Muscle layer of colon (tissue), 2 donors: ENCODE data around the gene SLC38A3.

Experiments used
- H3K27ac ChIP-seq: one replicate; pipeline ENCODE4 v1.7.0; 2013; ENCODE audit warnings: low read depth, mild to moderate bottlenecking, low read length, moderate library complexity
- H3K27me3 ChIP-seq, 2 donors: one replicate each; pipeline ENCODE4 v1.7.0; 2013; ENCODE audit warnings: low read length in 2 of 2, mild to moderate bottlenecking in 2 of 2; ENCODE audit not compliant: insufficient read depth in 2 of 2, control insufficient read depth in 1 of 2
- H3K36me3 ChIP-seq: one replicate; pipeline ENCODE4 v1.7.0; 2013; ENCODE audit warnings: mild to moderate bottlenecking, low read length; ENCODE audit not compliant: insufficient read depth
- H3K4me1 ChIP-seq: one replicate; pipeline ENCODE4 v1.7.0; 2013; ENCODE audit warnings: mild to moderate bottlenecking, low read length; ENCODE audit not compliant: insufficient read depth
- H3K4me3 ChIP-seq, 2 donors: one replicate each; pipeline ENCODE4 v1.7.0; 2013; ENCODE audit warnings: low read length in 2 of 2, low read depth in 1 of 2, mild to moderate bottlenecking in 1 of 2, moderate library complexity in 1 of 2
- H3K9ac ChIP-seq: one replicate; pipeline ENCODE4 v1.7.0; 2013; ENCODE audit warnings: low read length
- H3K9me3 ChIP-seq: one replicate; pipeline ENCODE4 v1.7.0; 2013; ENCODE audit warnings: mild to moderate bottlenecking, low read length
- donor health status: abdominal sarcoma.
- donor health status: Adenocarcinoma of cecum.

Gene SLC38A3

GRCh38 chr3:50246517-50246954, 41.5 kb downstream of the SLC38A3 start:
- H3K27ac ChIP-seq, result peak overlapping the region; percentile 18
- no peaks in the 10 kb centered on the region for H3K9me3 ChIP-seq
- H3K9ac ChIP-seq, result no peak overlapping the region
- no peaks in the 10 kb centered on the region for H3K27me3 ChIP-seq
- H3K4me1 ChIP-seq, result peaks cover 85% of the 10 kb centered on the region
- H3K4me3 ChIP-seq, result peak overlapping the region; percentile 1 to 54
- peaks cover 15% of the 10 kb centered on the region for H3K36me3 ChIP-seq

GRCh38 chr3:50248387-50248786, 43.3 kb downstream of the SLC38A3 start:
- Histone ChIP-seq H3K27ac (no peak overlapping the region), H3K36me3 (peaks cover 22% of the 10 kb centered on the region), H3K4me1 (peaks cover 68% of the 10 kb centered on the region), H3K9me3 (no peaks in the 10 kb centered on the region), H3K4me3 (no peak overlapping the region), H3K27me3 (no peaks in the 10 kb centered on the region), H3K9ac (no peak overlapping the region)

DNA sequence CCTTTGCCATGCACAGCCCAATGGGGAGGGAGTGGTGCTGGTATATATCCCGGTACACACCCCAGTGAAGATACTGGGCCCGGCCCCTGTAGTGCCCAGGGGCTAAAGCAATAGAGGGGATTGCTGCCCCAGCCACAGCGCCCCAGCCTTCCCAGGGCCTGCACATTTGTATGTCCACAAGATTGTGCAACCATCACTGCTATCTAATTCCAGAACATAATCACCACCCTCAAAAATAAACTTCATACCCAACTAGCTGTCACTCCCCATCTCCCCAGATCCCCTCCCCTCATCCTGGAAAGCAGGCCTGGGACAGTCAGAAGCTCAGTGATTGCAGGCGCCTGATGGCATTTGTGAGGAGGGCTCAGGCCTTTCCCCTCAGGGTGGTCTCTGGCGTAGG, 44.4 kb downstream of the SLC38A3 start:
- no peak overlapping the region for H3K4me3 ChIP-seq
- H3K4me1 ChIP-seq, result peaks cover 66% of the 10 kb centered on the region
- no peak overlapping the region for H3K27ac ChIP-seq
- no peaks in the 10 kb centered on the region for H3K27me3 ChIP-seq
- H3K9me3 ChIP-seq, result no peaks in the 10 kb centered on the region
- H3K9ac ChIP-seq, result no peak overlapping the region
- peaks cover 33% of the 10 kb centered on the region for H3K36me3 ChIP-seq

GRCh38 chr3:50250514-50250913, 45.4 kb downstream of the SLC38A3 start:
- Histone ChIP-seq H3K9ac (no peak overlapping the region), H3K4me1 (peaks cover 66% of the 10 kb centered on the region), H3K4me3 (no peak overlapping the region), H3K36me3 (peaks cover 43% of the 10 kb centered on the region), H3K27ac (no peak overlapping the region), H3K9me3 (no peaks in the 10 kb centered on the region), H3K27me3 (no peaks in the 10 kb centered on the region)

DNA sequence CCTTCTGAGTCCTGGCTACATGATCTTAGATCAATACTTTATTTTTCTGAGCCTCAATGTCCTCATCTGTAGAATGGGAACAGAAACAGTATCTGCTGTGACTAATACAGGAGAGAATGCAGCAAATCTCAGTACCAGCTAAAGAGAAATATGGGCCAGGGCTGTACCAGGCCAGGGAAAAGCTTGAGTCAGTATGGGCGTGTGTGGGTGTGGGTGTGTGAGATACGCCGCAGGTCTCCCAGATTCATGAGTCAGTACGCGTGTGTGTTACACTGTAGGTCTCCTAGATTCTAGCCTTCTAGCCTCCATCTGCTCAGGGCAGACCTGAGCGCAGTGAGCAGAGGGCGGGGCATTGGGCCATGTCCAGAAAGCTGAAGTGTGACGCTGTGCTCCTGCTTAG, 46.1 kb downstream of the SLC38A3 start:
- H3K27me3 ChIP-seq, result no peaks in the 10 kb centered on the region
- peaks cover 47% of the 10 kb centered on the region for H3K36me3 ChIP-seq
- no peak overlapping the region for H3K9ac ChIP-seq
- no peaks in the 10 kb centered on the region for H3K9me3 ChIP-seq
- H3K4me3 ChIP-seq, result no peak overlapping the region
- H3K4me1 ChIP-seq, result peaks cover 61% of the 10 kb centered on the region
- no peak overlapping the region for H3K27ac ChIP-seq

GRCh38 chr3:50254577-50255250, 49.6 kb downstream of the SLC38A3 start:
- H3K4me1 ChIP-seq, result peaks cover 34% of the 10 kb centered on the region
- H3K4me3 ChIP-seq, result no peak overlapping the region
- peak overlapping the region; percentile 54 for H3K27ac ChIP-seq
- H3K9ac ChIP-seq, result no peak overlapping the region
- no peaks in the 10 kb centered on the region for H3K27me3 ChIP-seq
- H3K36me3 ChIP-seq, result peaks cover 62% of the 10 kb centered on the region
- no peaks in the 10 kb centered on the region for H3K9me3 ChIP-seq

DNA sequence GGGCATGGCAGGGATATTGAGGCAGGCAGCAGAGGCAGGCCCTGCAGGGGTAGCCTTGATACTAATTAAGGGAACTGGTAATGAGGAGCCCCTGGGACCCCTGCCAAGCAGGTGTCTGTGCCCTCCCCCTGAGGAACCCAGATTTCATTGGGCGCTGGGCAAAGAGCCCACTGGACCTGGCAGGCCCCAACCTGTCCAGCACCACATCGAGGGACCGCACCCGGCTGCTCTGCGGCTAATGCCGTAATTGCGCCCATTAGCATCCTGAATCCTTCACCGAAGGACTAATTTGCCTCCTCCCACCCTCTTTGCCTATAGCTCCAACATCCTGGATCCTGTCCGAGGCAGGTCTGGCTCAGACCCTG, 50.2 kb downstream of the SLC38A3 start:
- H3K9ac ChIP-seq, result no peak overlapping the region

DNA sequence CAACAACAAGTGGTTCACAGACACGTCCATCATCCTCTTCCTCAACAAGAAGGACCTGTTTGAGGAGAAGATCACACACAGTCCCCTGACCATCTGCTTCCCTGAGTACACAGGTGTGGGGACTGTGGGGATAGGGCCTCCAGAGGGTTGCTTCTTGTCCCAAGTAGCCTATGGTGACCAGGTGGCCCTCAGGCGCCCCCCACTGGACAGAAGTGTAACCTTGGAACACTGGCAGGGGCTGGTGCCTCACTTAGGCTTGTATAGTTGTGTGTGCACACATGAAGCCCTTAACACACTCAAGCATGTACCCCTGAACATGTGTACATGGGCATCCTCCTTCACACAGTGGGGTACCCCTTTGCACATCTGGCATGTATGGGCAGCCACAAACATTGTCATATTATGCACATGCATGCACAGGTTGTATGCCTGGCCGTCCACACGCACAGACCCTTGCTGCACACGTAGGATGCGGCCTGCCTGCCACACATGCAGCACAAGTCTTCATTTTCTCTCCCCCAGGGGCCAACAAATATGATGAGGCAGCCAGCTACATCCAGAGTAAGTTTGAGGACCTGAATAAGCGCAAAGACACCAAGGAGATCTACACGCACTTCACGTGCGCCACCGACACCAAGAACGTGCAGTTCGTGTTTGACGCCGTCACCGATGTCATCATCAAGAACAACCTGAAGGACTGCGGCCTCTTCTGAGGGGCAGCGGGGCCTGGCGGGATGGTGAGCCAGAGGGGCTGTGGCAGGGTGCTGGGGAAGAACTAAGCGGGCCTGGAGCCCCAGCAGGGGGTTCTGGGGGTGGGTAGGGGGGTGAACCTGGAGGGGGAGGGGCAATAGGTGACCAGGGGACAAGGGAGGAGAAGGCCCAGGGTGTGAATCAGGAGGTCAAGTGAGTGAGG, 52.2 kb downstream of the SLC38A3 start:
- Histone ChIP-seq H3K4me3 (no peak overlapping the region), H3K27ac (no peak overlapping the region), H3K9ac (no peak overlapping the region), H3K4me1 (peaks cover 30% of the 10 kb centered on the region), H3K36me3 (peaks cover 55% of the 10 kb centered on the region), H3K9me3 (no peaks in the 10 kb centered on the region), H3K27me3 (no peaks in the 10 kb centered on the region)

More for the DNA sequence above, 50.2 kb downstream of the SLC38A3 start:
- H3K9me3 ChIP-seq, result no peaks in the 10 kb centered on the region
- peaks cover 29% of the 10 kb centered on the region for H3K4me1 ChIP-seq
- no peaks in the 10 kb centered on the region for H3K27me3 ChIP-seq
- H3K36me3 ChIP-seq, result peaks cover 62% of the 10 kb centered on the region
- H3K4me3 ChIP-seq, result no peak overlapping the region
- H3K27ac ChIP-seq, result no peak overlapping the region

- Histone ChIP-seq H3K27me3 (no peaks in the 10 kb centered on the region), H3K27ac (no peak overlapping the region), H3K9ac (no peak overlapping the region), H3K9me3 (no peaks in the 10 kb centered on the region), H3K4me1 (peaks cover 30% of the 10 kb centered on the region), H3K36me3 (peaks cover 51% of the 10 kb centered on the region), H3K4me3 (no peak overlapping the region)
These were observed 53.1 kb downstream of the SLC38A3 start for GRCh38 chr3:50258029-50258680.

GRCh38 chr3:50258979-50259378, 53.9 kb downstream of the SLC38A3 start:
- peaks cover 31% of the 10 kb centered on the region for H3K4me1 ChIP-seq
- H3K27ac ChIP-seq, result no peak overlapping the region
- no peaks in the 10 kb centered on the region for H3K9me3 ChIP-seq
- no peaks in the 10 kb centered on the region for H3K27me3 ChIP-seq
- H3K4me3 ChIP-seq, result no peak overlapping the region
- no peak overlapping the region for H3K9ac ChIP-seq
- H3K36me3 ChIP-seq, result peaks cover 43% of the 10 kb centered on the region

DNA sequence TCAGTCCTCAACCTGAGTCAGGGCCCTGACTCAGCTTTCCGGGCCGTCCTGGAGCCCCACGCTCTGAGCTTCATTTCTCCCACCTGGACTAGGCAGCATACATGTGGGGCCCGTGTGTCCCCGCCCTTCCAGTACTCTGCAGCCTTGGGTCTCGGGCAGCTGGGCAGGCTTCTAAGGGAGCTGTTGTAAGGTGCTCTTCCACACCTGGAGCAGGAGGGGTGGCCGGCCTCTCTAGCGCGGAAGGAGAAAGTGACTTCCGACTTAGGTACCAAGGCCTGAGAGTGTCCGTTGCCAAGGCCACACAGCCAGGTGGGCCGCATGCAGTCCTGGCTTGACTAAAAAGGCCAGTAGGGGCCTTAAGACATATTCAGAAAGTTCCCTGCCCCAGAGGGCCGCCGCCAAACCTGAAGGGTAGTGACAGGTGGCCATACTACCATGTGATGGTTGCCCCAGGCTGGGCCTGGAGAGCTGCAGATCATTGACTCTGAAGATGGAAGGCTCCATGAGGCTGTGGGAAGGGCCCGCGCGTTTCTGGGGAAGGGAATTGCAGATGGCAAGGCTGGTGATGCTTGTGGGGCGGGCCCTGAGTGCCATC, 54.5 kb downstream of the SLC38A3 start:
- Histone ChIP-seq H3K4me1 (peaks cover 32% of the 10 kb centered on the region), H3K27me3 (no peaks in the 10 kb centered on the region), H3K9me3 (no peaks in the 10 kb centered on the region), H3K27ac (peak overlapping the region; percentile 40), H3K9ac (peak overlapping the region; percentile 39), H3K4me3 (peak overlapping the region in 1 of 2 donors; percentile 27), H3K36me3 (peaks cover 37% of the 10 kb centered on the region)
